A673 (cell line): ENCODE results near the gene LTB4R2. TPM values are rescaled to one million over a fixed set of nuclear protein-coding genes. Genes with fewer than 3 reads are reported as not detected.

Experiments
- BruUV-seq: library from RNA; stranded (reverse); fragments of 400-500 nt; replicated peaks from 2 replicates; lab custom pipeline; 2021; lab: Mats Ljungman, UMichigan
- CTCF ChIA-PET: fragments of 300-600 bp; sonication (Branson Sonifier 250); formaldehyde crosslinking; loops from one replicate; lab custom pipeline; 2022; ENCODE audit warnings: antibody characterized with exemption; lab: Charles Lee
- POLR2A ChIA-PET: fragments of 300-600 bp; sonication (Branson Sonifier 250); formaldehyde crosslinking; loops from one replicate; lab custom pipeline; 2022; ENCODE audit warnings: antibody characterized with exemption; ENCODE audit not compliant: low non-redundant PET; lab: Charles Lee
- DNase-seq: peaks from one replicate; pipeline ENCODE4 v3.0.0-alpha.2; 2015; ENCODE audit warnings: low spot score
- H3K27ac ChIP-seq: fragments of 200-600 bp; sonication (generic); 2 replicates; pipeline ENCODE4 v1.5.1; 2016; ENCODE audit warnings: mixed run types, low read depth, mild to moderate bottlenecking, mixed read lengths, antibody characterized with exemption, low read length; ENCODE audit not compliant: poor library complexity, severe bottlenecking
- H3K27me3 ChIP-seq: fragments of 200-600 bp; sonication (generic); replicated peaks from 2 replicates; pipeline ENCODE4 v1.6.1; 2017; ENCODE audit warnings: mixed run types, low read depth, mild to moderate bottlenecking, mixed read lengths, antibody characterized with exemption, low read length; ENCODE audit not compliant: insufficient read depth, poor library complexity
- H3K36me3 ChIP-seq: fragments of 200-600 bp; sonication (generic); 2 replicates; pipeline ENCODE4 v1.6.1; 2016; ENCODE audit warnings: mixed run types, mild to moderate bottlenecking, mixed read lengths, antibody characterized with exemption, low read length; ENCODE audit not compliant: insufficient read depth, poor library complexity, severe bottlenecking
- H3K4me1 ChIP-seq: fragments of 200-600 bp; sonication (generic); 2 replicates; pipeline ENCODE4 v1.6.1; 2017; ENCODE audit warnings: mixed run types, mild to moderate bottlenecking, mixed read lengths, antibody characterized with exemption, low read length; ENCODE audit not compliant: insufficient read depth, poor library complexity, severe bottlenecking
- H3K4me3 ChIP-seq: fragments of 200-600 bp; sonication (generic); 2 replicates; pipeline ENCODE4 v1.5.1; 2016; ENCODE audit warnings: low read depth, mixed run types, mild to moderate bottlenecking, mixed read lengths, low read length; ENCODE audit not compliant: poor library complexity, severe bottlenecking
- H3K9me3 ChIP-seq: fragments of 200-600 bp; sonication (generic); 2 replicates; pipeline ENCODE4 v1.6.1; 2016; ENCODE audit warnings: mixed run types, low read depth, mild to moderate bottlenecking, mixed read lengths, antibody characterized with exemption, low read length; ENCODE audit not compliant: poor library complexity, severe bottlenecking
- EZH2 ChIP-seq: fragments of 200-600 bp; sonication (generic); IDR thresholded peaks from 2 replicates; pipeline ENCODE4 v1.6.1; 2017; ENCODE audit warnings: borderline replicate concordance, low read depth, mild to moderate bottlenecking, mixed read lengths, antibody characterized with exemption, low read length; ENCODE audit not compliant: poor library complexity, severe bottlenecking
- intact Hi-C: fragments of 100-400 bp; cut with micrococcal nuclease; formaldehyde crosslinking; loops from one replicate; pipeline ENCODE4 v1.10.0; 2022; ENCODE audit not compliant: unreplicated experiment
- total RNA-seq: library from RNA; stranded (reverse); gene quantifications from 2 replicates; pipeline ENCODE4 v1.2.3, GENCODE V29; 2021
- TF ChIP-seq, protein P1 (sequence below): fragments of 300-800, 200-600 bp; sonication (generic); conservative IDR thresholded peaks from 2 replicates; pipeline ENCODE4 v1.5.1; 2017; ENCODE audit warnings: low read depth, mild to moderate bottlenecking, antibody characterized with exemption, low read length, moderate library complexity, mixed read lengths

LTB4R2 gene
- total RNA-seq, 1 experiment from 2014 or later: 7.6 TPM

GRCh38 chr14:24310646-24311604, 985 bp downstream of the LTB4R2 start, which contains the start of gene LTB4R:
TSS of gene LTB4R (plus strand) at chr14:24311502. CDS start at chr14:24315652, 4,150 bp downstream.
- DNase-seq: peak; percentile 54
- intact Hi-C loops: no loop called here
- peaks cover 13% of the 10 kb centered on the region for H3K4me1 ChIP-seq
- no TSS peak for BruUV-seq
- H3K9me3 ChIP-seq: no peaks in the 10 kb centered on the region
- H3K27me3 ChIP-seq: no peaks in the 10 kb centered on the region
- TF ChIP-seq, protein P1, sequence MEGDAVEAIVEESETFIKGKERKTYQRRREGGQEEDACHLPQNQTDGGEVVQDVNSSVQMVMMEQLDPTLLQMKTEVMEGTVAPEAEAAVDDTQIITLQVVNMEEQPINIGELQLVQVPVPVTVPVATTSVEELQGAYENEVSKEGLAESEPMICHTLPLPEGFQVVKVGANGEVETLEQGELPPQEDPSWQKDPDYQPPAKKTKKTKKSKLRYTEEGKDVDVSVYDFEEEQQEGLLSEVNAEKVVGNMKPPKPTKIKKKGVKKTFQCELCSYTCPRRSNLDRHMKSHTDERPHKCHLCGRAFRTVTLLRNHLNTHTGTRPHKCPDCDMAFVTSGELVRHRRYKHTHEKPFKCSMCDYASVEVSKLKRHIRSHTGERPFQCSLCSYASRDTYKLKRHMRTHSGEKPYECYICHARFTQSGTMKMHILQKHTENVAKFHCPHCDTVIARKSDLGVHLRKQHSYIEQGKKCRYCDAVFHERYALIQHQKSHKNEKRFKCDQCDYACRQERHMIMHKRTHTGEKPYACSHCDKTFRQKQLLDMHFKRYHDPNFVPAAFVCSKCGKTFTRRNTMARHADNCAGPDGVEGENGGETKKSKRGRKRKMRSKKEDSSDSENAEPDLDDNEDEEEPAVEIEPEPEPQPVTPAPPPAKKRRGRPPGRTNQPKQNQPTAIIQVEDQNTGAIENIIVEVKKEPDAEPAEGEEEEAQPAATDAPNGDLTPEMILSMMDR: peak; percentile 15; the same call in 1 of the 2 replicates
- no peak for TF ChIP-seq EZH2
- POLR2A ChIA-PET: interaction anchor here (0.6 kb wide), 1 partner anchor 122 kb away, joined by 5 read pairs; the partner anchor contains the start of gene IPO4
- peaks cover 6% of the 10 kb centered on the region for H3K36me3 ChIP-seq
- no peak within 1 kb of the TSS for H3K27ac ChIP-seq
- CTCF ChIA-PET: interaction anchor here (0.6 to 1.1 kb wide), 3 partner anchors 11 to 121 kb away, joined by 3 to 10 read pairs (median 3); no protein-coding TSS in a partner anchor
- no peak within 1 kb of the TSS for H3K4me3 ChIP-seq

DNA sequence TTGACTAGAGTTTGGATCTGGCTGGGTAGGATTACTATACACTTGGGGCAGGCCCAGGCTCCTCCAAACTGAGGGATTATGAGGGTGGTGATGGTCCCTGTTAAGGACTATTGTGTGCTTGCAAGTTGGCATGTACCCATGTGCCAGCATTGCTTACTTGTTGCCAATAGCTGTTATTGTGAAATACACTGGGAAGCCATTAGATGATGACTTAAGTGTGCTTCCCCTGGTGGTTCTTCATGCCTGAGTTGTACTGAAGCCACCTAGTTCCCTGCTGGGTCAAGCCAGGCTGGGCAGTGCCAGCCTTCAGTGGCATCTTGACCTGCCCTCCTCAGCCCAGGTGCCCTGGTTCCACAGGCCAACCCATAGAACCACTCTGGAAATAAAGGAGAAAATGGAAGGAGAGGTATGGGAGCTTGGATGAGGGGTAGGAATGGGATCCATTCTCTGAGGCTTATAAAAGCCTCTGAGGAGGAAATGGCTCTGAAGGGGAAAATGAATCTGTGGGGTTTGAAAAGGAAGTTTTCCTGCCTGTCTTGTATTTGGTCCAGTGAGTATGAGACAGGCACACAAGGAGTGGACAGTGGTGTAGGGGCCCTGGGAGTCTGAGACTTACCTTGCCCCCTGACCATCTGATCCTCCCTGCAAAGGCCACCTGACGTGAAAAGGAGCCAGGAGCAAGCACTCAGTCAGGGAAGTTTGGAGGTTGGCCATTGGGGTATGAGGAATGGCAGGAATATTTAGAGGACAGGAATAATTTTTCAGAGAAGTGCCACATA, 2.1 kb downstream of the LTB4R2 start:
- ChIA-PET POLR2A (no interaction called here), CTCF (interaction anchor here (0.9 kb wide), 1 partner anchor 10 kb away, joined by 10 read pairs; no protein-coding TSS in a partner anchor)
- Histone ChIP-seq H3K4me3 (no peak overlapping the region), H3K36me3 (peaks cover 6% of the 10 kb centered on the region), H3K27ac (no peak overlapping the region), H3K9me3 (no peaks in the 10 kb centered on the region), H3K4me1 (peaks cover 13% of the 10 kb centered on the region), H3K27me3 (no peaks in the 10 kb centered on the region)
- BruUV-seq: no TSS peak
- TF ChIP-seq, protein P1: no peak
- TF ChIP-seq EZH2: no peak
- intact Hi-C loops: no loop called here
- DNase-seq: peak; percentile 34
